Stimulated activated CD4-positive, alpha-beta T cell treated with anti-CD3 and anti-CD28 coated beads, Interleukin-15, amount 100 ng/mL, for 1 hour (primary cell): ENCODE measurements around the gene EGFR.

Source experiments
- DNase-seq, 2 donors: peaks; one replicate each; pipeline ENCODE4 v3.0.0-alpha.2; 2020; ENCODE audit warnings: low read depth in 1 of 2, low spot score in 1 of 2

Gene EGFR

DNA sequence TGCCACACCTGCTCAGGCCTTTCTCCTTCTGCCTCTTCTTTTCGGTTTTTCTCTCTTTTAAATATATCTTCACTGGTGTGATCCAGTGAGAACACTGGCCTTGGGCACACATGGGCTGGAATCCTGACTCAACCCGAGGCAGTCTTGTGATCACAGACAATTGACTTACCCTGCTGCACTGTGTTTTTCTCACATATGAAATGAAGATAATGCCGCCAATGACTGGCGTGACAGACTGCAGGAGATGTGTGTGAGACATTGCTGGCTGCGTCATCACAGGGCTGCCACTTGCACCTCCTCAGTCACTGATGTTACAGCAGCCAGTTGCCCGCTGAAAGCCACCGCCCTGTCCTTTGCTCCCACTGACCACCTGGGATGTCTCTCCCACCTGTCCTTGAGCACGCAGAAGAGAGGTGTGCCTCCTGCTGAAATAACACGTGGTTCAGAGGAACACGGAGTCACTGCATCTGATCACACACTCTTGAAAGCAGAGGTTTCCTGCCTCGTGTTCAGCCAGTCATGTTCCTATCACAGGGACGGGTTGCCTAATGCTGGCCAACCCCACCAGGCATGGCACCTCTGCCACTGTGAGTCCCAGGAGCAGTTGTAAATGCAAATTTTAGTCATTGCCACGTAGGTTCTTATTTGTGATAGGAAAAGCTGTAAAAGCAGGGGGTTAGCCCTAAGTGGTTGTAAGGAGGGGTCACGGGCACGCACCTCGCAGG, 221.8 kb downstream of the EGFR start:
- no peak for DNase-seq

DNA sequence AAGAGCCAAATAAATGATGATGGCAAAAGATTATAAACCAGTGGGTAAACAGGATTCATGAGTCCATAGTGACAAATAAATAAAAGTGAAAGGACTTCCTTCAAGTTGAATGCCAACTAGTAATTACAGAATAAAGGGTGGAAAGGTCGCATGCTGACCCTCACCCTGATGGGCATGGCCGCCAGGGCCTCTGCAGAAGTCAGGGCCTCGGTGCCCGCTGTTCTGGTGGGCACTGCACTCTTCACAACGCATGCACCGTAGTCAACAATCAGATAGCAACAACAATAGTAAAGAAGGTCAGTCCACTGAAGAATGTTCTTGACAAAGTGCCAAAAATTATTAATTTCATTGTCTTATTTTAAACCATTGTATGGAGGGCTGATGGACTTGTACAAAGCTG, 223.1 kb downstream of the EGFR start:
- no peak for DNase-seq

DNA sequence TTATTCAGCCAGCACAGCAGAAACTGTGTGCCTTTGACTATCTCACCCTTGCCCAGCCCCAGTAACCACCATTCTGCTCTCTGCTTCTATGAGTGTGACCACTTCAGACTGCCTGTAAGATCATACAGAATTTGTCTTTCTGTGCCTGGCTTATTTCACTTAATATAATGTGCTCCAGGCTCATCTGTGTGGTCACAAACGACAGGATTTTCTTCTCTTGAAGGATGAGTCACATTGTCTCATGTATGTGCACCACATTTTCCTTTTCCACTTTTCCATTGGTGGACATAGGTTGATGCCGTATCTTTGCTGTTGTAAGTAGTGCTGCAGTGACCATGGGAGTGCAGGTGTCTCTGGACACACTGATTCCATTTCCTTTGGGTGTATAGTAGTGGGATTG, 223.8 kb downstream of the EGFR start:
- no peak for DNase-seq

DNA sequence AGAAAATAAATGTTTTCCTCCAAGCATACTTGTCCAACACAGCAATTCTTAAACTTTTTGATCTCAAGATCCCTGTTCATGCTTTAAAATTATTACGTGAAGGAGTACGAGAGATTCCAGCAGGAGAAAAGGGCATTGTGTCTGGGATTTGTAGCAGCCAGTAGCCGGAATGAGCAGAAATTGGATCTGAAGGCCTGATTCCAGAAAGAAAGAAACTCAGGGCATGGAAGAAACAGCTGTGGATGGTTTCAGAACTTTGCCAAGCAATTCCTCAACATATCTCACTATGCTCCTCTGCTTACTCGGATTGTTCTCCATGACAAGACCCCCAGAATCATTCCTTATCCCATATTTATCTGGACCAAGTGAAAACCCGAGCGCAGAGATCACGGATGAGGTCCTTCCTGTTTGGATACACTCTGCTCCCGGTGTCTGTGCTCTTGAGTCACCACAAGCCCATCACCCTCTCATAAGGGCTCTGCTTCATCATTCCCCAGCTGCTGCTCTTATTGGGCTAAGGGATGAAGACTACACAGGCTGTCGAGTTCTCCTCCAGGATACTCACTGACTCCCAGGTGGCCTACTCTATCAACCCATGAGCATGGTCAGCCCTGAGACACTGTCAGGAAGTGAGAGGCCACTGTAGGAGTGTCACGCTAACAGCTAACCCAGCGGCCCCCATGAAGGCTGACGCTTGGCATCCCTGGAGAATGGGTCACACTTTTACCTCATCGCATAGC, 225.4 kb downstream of the EGFR start:
- no peak for DNase-seq

DNA sequence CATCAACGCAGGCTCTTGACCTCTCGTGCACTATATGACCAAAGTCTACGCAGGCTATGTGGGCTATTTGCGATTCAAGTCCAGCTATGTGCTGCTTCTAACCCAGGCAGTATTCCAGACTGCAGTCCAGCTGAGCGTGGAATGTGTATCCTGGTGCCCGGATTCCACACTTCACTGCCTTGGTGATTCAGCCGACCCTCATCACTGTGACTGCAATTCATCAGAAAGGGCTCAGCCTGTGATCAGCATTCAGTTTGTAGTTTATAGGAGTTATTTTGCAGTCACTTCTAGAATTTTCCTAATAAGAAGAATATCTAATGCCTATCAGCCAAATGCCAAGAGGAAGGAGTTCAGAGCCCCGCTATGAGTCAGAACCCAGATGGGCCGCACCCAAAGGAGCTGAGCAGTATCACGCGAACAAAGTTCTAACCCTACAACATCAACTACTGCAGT, 226.5 kb downstream of the EGFR start:
- no peak for DNase-seq

DNA sequence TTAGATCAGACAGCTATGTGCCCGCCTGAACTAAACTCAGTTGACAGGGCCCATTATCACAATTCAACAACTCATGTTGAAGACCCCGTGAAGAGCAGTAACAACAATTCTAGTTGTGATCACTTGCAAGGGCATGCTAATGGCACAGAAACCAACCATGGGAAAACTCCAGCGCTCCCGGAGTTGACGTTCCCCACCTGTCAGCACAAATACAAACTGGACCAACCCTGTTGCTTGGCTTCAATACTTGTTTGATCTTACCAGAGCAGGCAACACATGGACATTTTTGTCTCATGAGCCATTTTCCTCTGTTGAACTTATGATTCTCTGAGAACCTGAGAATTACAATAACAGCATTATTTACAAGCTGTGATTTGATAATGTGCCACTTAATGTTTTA, 227.4 kb downstream of the EGFR start:
- DNase-seq, result no peak

DNA sequence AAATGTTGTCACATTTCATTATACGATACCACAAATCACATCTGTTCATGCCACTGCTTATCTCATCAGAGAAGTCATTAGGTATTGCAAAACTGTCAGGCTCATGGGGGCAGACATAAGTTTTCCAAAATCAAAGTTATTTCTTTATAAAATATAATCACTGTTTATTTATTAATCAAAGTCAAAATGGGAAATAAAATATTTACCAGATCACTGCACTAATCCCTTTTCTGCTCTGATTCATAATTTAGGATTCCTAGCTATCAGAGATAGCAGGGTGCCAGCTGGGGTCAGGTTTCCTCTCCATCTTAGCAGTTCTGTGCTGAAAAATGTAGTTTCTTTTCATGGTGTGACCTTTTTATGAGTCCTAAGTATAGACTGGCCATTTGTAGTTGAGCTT, 228.6 kb downstream of the EGFR start:
- DNase-seq, result no peak

DNA sequence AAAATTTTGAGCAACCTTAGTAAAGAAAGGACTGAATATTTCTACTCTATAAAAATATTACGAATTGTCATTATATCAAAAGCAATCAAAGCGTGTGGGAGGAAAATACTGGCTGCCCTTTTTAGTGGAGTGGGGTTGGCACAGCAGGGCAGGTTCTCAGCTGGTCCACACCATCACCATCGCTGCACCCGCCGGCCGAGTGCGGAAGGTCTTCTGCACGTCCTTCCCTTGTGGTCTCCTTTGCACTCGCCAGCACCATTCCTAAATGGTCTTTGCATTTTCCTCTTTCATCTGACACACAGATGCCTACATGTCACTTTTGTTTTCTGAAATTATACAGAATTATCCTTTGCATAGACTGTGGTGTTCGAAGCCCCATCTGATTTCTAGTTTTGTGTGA, 229.7 kb downstream of the EGFR start:
- no peak for DNase-seq

DNA sequence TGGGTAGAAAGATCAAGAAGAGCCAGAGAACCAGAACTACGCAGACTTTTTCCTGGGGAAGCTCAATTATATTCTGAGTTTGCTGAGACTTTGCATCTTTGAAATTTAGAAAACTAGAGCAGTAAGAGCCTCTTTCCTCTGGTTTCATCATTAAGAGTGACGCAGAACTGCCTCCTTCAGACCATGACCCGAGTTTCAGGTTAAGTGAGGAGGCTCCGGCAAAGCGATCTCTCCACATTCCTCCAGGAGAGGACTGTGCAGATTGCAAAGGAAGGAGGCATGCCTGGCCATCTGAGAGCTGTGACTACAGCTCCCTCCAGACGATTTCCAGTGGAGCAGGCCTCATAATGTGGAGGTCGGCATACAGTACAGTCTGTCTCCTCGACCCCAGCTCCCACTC, 230.5 kb downstream of the EGFR start:
- no peak for DNase-seq

DNA sequence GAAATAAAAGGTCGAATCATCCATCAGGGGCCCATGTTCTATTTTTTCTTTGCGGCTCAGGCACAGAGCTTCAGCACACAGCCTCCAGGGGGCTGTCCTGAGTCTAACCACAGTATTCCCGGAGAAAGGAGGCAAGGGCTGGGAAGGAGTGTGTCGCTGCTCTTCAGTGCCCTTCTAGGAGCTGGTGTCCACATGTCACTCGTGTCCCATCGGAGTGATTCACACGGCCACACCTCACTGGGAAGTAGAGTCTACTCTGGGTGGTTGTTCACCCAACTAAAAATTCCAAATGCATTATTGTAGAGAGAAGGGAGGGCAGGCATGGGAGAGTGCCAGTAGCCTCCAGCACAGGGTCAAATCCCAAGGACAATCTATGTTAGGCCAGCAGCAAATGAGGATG, 231.5 kb downstream of the EGFR start:
- no peak for DNase-seq

DNA sequence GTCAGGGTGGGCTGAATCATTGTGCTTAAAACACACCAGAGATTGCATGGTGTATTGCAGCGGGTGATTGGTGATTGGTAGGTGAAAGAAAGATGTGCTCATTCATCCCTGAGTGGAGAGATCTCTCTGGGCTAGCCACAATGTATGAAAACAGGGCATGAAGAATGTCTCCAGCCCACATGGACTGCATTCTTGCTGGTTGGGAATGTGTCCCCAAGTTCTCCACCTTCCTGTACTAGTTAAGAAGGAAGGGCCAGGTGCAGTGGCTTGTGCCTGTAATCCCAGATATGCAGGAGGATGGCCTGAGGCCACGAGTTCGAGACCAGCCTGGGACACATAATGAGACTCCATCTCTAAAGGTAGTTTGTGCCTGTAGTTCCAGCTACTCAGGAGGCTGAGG, 232.5 kb downstream of the EGFR start:
- DNase-seq, result no peak

DNA sequence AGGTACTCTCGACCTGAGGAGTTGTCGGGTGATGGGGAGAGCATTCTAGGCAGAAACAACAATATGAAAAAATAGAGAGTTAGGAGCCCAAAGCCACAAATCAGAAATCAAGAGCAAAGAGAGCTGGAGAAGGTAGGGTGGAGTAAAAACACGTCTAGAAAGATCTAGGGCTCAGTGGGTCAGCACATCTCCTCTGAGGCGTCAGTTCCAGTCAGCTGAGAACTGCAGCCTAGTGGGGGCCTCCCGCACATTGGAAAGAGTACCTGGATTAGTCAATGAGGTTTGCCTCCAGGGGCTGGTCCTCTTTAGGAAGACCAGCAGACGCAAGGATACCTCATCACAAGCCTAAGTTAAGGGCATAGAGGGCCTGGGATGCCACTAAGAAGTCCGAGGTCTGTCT, 233.1 kb downstream of the EGFR start:
- no peak for DNase-seq

DNA sequence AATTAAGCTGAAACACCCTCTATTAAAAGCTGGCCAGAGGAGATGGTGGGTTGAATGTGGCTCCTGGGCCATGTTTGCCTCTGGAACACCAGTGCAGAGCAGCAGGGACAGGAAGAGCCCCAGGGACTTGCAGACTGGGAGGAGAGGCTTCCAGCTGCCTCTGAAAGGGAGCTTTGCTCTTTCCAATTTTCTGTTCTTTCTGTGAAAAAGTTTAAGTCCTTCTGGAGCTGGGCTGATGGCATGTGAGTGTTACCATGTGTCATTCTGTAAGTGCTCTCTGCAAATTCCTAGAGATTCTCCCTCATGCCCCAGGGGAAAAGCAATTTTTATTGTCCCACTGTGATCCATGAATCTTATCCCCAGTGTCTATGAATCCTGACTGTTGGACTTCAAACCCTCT, 233.6 kb downstream of the EGFR start:
- no peak for DNase-seq

DNA sequence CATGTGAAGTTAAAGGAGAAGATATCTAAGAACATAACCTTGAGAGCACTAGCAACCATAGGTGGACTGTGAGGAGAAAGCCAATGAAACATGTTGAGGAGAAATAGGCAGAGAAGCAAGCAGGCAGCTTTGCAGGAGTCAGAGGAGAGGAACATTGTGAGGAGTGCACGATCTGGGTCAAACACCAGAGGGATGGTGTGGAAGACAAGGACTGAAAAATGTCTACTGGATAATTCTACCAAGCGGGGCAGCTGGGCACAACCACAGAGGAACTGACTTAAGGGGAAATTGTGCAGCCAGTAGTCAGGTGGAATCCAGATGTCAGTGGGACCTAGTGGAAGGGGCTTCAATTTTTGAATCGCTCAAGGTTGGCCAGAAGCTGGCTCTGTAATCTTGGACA, 234.4 kb downstream of the EGFR start:
- DNase-seq, result no peak

DNA sequence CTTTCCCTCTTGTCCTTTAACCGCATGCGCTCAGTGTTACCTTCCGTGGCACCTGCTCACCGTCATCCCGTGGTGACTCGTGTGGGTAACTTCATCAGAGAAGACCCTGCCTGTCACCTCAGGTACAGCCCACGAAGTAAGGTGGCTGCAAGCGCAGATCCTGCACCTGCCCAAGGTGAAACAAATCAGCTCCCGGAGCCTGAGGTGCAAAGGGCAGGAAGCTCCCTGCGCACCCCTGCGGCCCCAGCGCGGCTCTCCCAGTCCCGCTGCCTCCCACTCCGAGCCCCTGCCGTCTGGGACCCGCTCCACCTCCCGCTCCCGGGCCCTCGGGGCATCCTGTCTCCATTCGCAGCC, 235.4 kb downstream of the EGFR start:
- no peak for DNase-seq

DNA sequence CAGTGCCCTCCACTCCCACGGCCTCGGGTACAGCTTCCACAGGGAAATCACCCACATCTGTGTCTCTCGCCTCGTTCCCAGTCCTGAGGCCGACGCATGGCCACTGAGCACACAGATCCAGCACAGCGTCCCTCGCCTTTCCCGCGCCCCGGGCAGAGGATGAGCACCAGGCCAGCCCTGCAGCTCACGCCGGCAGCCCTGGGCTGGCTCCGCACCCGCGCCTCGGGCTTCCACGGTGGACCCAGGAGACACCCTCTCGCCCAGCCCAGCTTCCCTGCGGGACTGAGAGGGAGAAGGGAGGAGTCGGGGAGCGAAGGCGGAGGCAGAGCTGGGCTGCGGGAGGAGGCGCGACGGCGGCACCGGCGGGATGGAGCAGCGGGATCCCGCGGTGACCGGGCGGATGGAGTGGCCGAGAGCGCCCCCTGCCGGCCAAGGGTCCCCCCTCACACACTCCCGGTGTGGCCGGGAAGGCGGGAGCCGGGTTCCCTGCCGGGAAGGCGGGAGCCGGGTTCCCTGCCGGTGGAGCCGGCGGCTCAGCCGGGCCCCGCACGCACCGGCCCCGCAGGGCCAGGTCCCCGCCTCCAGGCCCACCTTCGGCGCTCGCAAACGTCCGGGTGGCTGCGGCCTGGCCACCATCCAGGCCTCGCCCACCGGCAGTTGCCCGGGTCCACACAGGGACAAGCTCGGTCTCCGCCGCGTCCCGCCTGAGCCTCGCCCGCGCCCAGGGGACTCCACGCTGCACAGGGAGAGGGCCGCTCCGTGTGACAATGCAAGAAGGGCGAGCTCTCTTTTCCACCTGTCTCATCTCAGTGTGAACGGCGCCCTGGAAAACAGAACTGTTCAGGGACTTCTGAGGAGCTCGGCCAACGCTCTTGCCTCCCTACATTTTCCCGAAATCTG, 236.0 kb downstream of the EGFR start:
- peak; percentile 29 to 58 for DNase-seq

DNA sequence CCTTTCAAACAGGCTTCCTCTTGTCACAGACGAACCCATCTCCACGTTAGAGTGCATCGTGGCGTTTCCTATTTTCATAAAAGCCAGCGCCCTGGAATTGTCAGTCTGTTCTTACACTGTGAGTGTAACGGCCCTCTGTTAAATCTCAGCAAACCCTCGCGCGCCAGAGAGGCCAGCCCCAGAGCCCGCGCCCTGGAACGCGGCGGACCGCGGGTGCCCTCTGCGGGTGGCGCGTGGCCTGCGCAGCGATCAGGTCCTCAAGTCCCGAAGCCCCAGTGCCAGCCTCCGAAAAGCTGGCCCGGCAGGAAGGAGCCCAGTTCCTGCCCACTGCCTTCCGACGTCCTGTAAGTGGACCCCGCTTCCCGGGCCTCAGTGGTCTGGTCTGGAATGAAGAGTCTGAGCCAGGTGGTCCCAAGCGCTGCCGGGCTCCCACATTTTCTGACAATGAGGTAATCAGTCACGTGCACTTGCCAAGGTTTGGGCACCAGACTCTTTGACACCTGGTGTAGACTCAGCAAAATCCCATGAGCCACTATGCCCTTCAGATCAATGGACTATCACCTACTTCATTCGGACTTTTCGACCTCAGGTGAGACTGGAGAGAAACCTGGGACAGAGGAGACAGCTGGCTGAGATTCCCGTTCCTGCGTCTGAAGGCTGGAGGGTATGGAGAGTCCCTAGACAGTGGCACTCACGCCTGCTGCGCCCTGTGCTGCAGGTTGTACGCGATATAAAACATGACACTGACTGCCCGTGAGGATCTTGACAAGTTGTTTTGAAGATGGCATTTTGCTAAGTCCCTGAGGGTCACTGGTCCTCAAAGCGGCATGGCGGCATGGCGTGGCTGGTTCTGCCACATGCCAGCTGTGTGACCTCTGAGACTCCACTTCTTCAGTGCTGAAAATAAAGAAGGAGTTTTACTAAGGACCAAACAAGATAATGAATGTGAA, 237.0 kb downstream of the EGFR start:
- DNase-seq, result peak; percentile 39 to 68

DNA sequence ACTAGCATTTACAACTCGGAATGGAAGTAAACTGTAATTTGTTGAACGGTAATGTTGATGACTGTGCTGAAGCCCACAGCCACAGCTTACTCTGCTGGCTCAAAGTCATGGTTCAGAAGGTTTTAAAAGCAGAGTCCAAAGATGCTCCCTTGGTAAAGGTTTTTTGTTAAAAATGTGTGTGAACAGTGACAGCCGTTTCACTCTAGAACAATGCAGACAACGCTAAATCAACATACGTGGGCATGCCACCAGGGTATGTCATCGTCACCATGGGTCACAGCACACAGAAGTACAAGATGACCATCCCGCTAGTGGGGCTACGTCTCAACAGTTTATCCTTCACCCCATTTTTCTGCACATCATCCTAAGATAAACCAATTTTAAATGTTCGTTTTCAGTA, 239.8 kb downstream of the EGFR start:
- no peak for DNase-seq

DNA sequence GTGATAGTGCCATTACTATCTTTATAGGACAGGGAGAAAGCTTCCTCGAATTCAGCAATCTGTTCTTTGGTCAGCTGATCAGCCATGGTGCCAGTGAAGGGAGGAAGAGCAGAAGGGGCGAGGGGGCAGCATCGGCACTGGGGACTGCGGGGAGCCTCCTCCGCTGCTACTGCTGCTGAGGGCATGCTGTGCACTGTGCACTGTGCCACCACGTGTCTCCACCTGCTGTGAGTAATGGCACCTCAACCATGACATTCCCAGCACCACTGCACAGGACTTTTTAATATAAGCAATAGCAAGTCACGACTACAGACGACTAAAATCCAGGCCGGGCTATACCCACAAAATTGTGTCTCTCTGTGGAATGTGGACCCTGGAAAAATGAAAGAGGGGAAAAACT, 241.4 kb downstream of the EGFR start:
- no peak for DNase-seq

DNA sequence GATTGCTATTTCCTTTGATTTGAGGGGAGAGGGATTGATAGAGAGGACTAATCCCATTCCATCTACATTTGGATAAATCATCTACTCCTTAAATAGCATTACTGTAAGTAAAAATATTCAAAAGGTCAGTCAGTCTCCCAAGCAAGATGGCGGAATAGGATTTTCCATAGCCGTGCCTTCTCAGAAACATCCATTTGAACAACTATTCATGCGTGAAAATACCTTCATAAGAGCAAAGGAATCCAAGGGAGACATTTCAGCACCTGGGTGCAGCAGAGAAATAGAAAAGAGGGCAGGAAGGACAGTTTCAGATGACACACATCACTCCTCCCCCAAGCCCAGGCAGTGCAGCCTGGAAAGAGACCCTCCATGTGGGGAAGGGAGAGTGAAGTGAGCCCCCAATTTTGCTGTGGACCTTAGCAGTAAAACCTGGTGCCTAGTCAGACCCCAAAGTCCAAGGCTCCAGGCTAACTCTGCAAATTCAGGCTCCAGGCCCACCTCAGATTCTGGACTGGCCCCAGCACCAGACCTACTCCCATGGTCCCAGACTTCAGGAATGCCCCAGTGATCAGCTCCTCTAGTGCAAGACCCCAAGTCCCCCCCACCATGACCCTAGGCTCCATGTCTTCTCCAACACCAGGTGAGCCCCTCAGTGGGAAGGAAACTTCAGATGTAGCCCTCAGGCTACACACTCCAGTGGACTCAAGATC, 242.0 kb downstream of the EGFR start:
- DNase-seq, result no peak
